Breast epithelium (tissue), 4 donors: Measurements from ENCODE around the gene CABP5. TPM values are rescaled to one million over a fixed set of nuclear protein-coding genes. Genes with fewer than 3 reads are reported as not detected.
"Not testable (repeated sequence)": the region's sequence is repeated elsewhere in the genome, so short reads cannot be mapped to it uniquely, and the experiment has no call there.

Experiments used
- DNase-seq, 2 donors: peaks; one replicate each; pipeline ENCODE4 v3.0.0-alpha.2; 2019; ENCODE audit warnings: low spot score in 2 of 2
- H3K27ac ChIP-seq, 2 donors: fragments of 200-600 bp; sonication (generic) in 1 of 2; one replicate each; pipeline ENCODE4 v1.5.1; 2016 to 2019; ENCODE audit warnings: mild to moderate bottlenecking in 1 of 2
- H3K27me3 ChIP-seq, 2 donors: fragments of 200-600 bp; sonication (generic) in 1 of 2; one replicate each; pipeline versions ENCODE4 v1.5.1 to v1.6.0; 2017 to 2019; ENCODE audit warnings: control low read depth in 1 of 2, mild to moderate bottlenecking in 1 of 2
- H3K36me3 ChIP-seq: fragments of 200-600 bp; one replicate; pipeline ENCODE4 v1.5.1; 2019
- H3K4me1 ChIP-seq, 2 donors: fragments of 200-600 bp; sonication (generic); one replicate each; pipeline ENCODE4 v1.5.1; 2016 to 2019; ENCODE audit warnings: control low read depth in 1 of 2
- H3K4me3 ChIP-seq, 3 donors: fragments of 200-600 bp; sonication (generic); 1 replicate in 2 of 3; 2 replicates in 1 of 3; pipeline ENCODE4 v1.5.1; 2016 to 2019; ENCODE audit warnings: mild to moderate bottlenecking in 3 of 3, moderate library complexity in 2 of 3
- H3K9me3 ChIP-seq, 2 donors: fragments of 200-600 bp; sonication (generic) in 1 of 2; one replicate each; pipeline ENCODE4 v1.5.1; 2016 to 2019; ENCODE audit warnings: control low read depth in 1 of 2
- CTCF ChIP-seq, 3 donors: fragments of 450-650 bp; IDR thresholded peaks; one replicate each; pipeline ENCODE4 v1.5.1; 2016 to 2017; ENCODE audit warnings: antibody characterized with exemption in 3 of 3, mild to moderate bottlenecking in 3 of 3, moderate library complexity in 3 of 3
- POLR2A ChIP-seq: fragments of 450-650 bp; IDR thresholded peaks from one replicate; pipeline ENCODE4 v1.6.1; 2016; ENCODE audit warnings: antibody characterized with exemption, mild to moderate bottlenecking, moderate library complexity
- POLR2AphosphoS5 ChIP-seq, 3 donors: sonication (generic); formaldehyde crosslinking; IDR thresholded peaks; one replicate each; pipeline ENCODE4 v1.6.1; 2017; ENCODE audit warnings: antibody characterized with exemption in 3 of 3
- intact Hi-C: fragments of 100-400 bp; cut with DNase I; formaldehyde crosslinking; loops from one replicate; pipeline ENCODE4 v1.15.1; 2023; ENCODE audit warnings: low total_unique reads
- total RNA-seq, 3 donors: library from RNA; depleted of rRNA; stranded (reverse); fragments of >200 nt; gene quantifications; one replicate each; pipeline ENCODE4 v1.1.0, GENCODE V29; 2016

The CABP5 gene
- total RNA-seq, 3 donors from 2014 or later, result not detected

- no peak for TF ChIP-seq POLR2A
- TF ChIP-seq POLR2AphosphoS5 (IDR thresholded peaks at IDR 0.05), result no peak
- no peaks in the 10 kb centered on the region for H3K4me1 ChIP-seq
- DNase-seq, result no peak
- no peak overlapping the region for H3K4me3 ChIP-seq
- H3K27me3 ChIP-seq, result no peaks in the 10 kb centered on the region
- no peak overlapping the region for H3K27ac ChIP-seq
- intact Hi-C loops, result no loop called here
- no peaks in the 10 kb centered on the region for H3K36me3 ChIP-seq
- H3K9me3 ChIP-seq, result no peaks in the 10 kb centered on the region
Observed at GRCh38 chr19:48081106-48081505, 37.2 kb upstream of the CABP5 start.

GRCh38 chr19:48070177-48070769 lies 26.4 kb upstream of the CABP5 start:
- H3K27me3 ChIP-seq, intact Hi-C loops, H3K4me3 ChIP-seq, H3K27ac ChIP-seq, H3K9me3 ChIP-seq, H3K4me1 ChIP-seq, H3K36me3 ChIP-seq, DNase-seq: not testable (repeated sequence)

- no peak overlapping the region for H3K4me3 ChIP-seq
- no peaks in the 10 kb centered on the region for H3K36me3 ChIP-seq
- no peak overlapping the region for H3K27ac ChIP-seq
- H3K9me3 ChIP-seq, result no peaks in the 10 kb centered on the region
- intact Hi-C loops, result no loop called here
- no peak for TF ChIP-seq POLR2A
- TF ChIP-seq CTCF (IDR thresholded peaks at IDR 0.05), result no peak
- no peak for TF ChIP-seq POLR2AphosphoS5 (IDR thresholded peaks at IDR 0.05)
- no peak for DNase-seq
- H3K4me1 ChIP-seq, result no peaks in the 10 kb centered on the region
- no peaks in the 10 kb centered on the region for H3K27me3 ChIP-seq
Observed at GRCh38 chr19:48069435-48069834, 25.6 kb upstream of the CABP5 start.

- intact Hi-C loops, result no loop called here
- no peak overlapping the region for H3K4me3 ChIP-seq
- TF ChIP-seq POLR2A (no peak), CTCF (IDR thresholded peaks at IDR 0.05) (no peak), POLR2AphosphoS5 (IDR thresholded peaks at IDR 0.05) (no peak)
- H3K4me1 ChIP-seq, result no peaks in the 10 kb centered on the region
- H3K27ac ChIP-seq, result no peak overlapping the region
- no peaks in the 10 kb centered on the region for H3K27me3 ChIP-seq
- no peaks in the 10 kb centered on the region for H3K9me3 ChIP-seq
- no peak for DNase-seq
- H3K36me3 ChIP-seq, result no peaks in the 10 kb centered on the region
Observed at GRCh38 chr19:48064509-48064908, 20.6 kb upstream of the CABP5 start.

- no peaks in the 10 kb centered on the region for H3K9me3 ChIP-seq
- no peaks in the 10 kb centered on the region for H3K4me1 ChIP-seq
- no peaks in the 10 kb centered on the region for H3K36me3 ChIP-seq
- peak in 1 of 2 donors; percentile 61 for DNase-seq
- H3K27ac ChIP-seq, result no peak overlapping the region
- no peak overlapping the region for H3K4me3 ChIP-seq
- TF ChIP-seq CTCF (IDR thresholded peaks at IDR 0.05) (no peak), POLR2A (no peak), POLR2AphosphoS5 (IDR thresholded peaks at IDR 0.05) (no peak)
- H3K27me3 ChIP-seq, result no peaks in the 10 kb centered on the region
- intact Hi-C loops, result no loop called here
Observed at GRCh38 chr19:48061401-48062344, 17.8 kb upstream of the CABP5 start.

GRCh38 chr19:48060381-48060780 lies 16.5 kb upstream of the CABP5 start:
- H3K9me3 ChIP-seq, result no peaks in the 10 kb centered on the region
- no peaks in the 10 kb centered on the region for H3K27me3 ChIP-seq
- no peaks in the 10 kb centered on the region for H3K36me3 ChIP-seq
- intact Hi-C loops, result no loop called here
- no peaks in the 10 kb centered on the region for H3K4me1 ChIP-seq
- DNase-seq, result no peak
- TF ChIP-seq CTCF (IDR thresholded peaks at IDR 0.05) (no peak), POLR2AphosphoS5 (IDR thresholded peaks at IDR 0.05) (no peak), POLR2A (no peak)
- H3K4me3 ChIP-seq, result no peak overlapping the region
- H3K27ac ChIP-seq, result no peak overlapping the region
